GM23338 (cell line): Measurements from ENCODE around the gene FOLR1. TPM values are rescaled to one million over a fixed set of nuclear protein-coding genes. Genes with fewer than 3 reads are reported as not detected.
"Not testable (repeated sequence)": the region's sequence is repeated elsewhere in the genome, so short reads cannot be mapped to it uniquely, and the experiment has no call there.

Experiments used
- ATAC-seq: fragments of 200-7000 bp; cut with Tn5 transposase; 3 replicates; pipeline ENCODE4 v1.9.1; 2020
- DNase-seq: peaks from one replicate; pipeline ENCODE4 v3.0.0-alpha.2; 2015; ENCODE audit warnings: low spot score
- H2AFZ ChIP-seq: fragments of 200-600 bp; sonication (generic); 2 replicates; pipeline ENCODE4 v1.8.0; 2016; ENCODE audit warnings: antibody characterized with exemption, mild to moderate bottlenecking, moderate library complexity
- H3F3A ChIP-seq: fragments of 200-600 bp; sonication (generic); replicated peaks from 2 replicates; pipeline ENCODE4 v1.8.0; 2017; ENCODE audit warnings: antibody characterized with exemption, mixed run types, low read depth
- H3K27ac ChIP-seq: fragments of 200-600 bp; sonication (generic); 2 replicates; pipeline ENCODE4 v1.6.1; 2016; ENCODE audit warnings: low read depth
- H3K27me3 ChIP-seq: fragments of 200-600 bp; sonication (generic); 2 replicates; pipeline ENCODE4 v1.8.0; 2016; ENCODE audit warnings: mild to moderate bottlenecking, mixed run types, moderate library complexity; ENCODE audit not compliant: insufficient read depth
- H3K36me3 ChIP-seq: fragments of 200-600 bp; sonication (generic); 2 replicates; pipeline ENCODE4 v1.8.0; 2016; ENCODE audit warnings: mild to moderate bottlenecking; ENCODE audit not compliant: insufficient read depth
- H3K4me1 ChIP-seq: fragments of 200-600 bp; sonication (generic); 2 replicates; pipeline ENCODE4 v1.8.0; 2016; ENCODE audit warnings: mild to moderate bottlenecking, moderate library complexity; ENCODE audit not compliant: insufficient read depth
- H3K4me2 ChIP-seq: fragments of 200-600 bp; sonication (generic); 2 replicates; pipeline ENCODE4 v1.7.1; 2017; ENCODE audit warnings: mixed run types
- H3K4me3 ChIP-seq: fragments of 200-600 bp; sonication (generic); 2 replicates; pipeline ENCODE4 v1.6.1; 2016; ENCODE audit warnings: mixed run types
- H3K79me2 ChIP-seq: fragments of 200-600 bp; sonication (generic); replicated peaks from 2 replicates; pipeline ENCODE4 v1.8.0; 2017; ENCODE audit warnings: mild to moderate bottlenecking; ENCODE audit not compliant: insufficient read depth
- H3K9me2 ChIP-seq: fragments of 200-600 bp; sonication (generic); 2 replicates; pipeline ENCODE4 v1.8.0; 2017; ENCODE audit not compliant: insufficient read depth
- H4K20me1 ChIP-seq: fragments of 200-600 bp; sonication (generic); replicated peaks from 2 replicates; pipeline ENCODE4 v1.8.0; 2017; ENCODE audit warnings: mild to moderate bottlenecking; ENCODE audit not compliant: insufficient read depth
- H3K27ac Mint-ChIP-seq: 2 replicates; pipeline ENCODE4 v1.8.0; 2020; ENCODE audit warnings: inconsistent platforms, mild to moderate bottlenecking, moderate library complexity, mixed read lengths
- H3K27me3 Mint-ChIP-seq: 3 replicates; pipeline ENCODE4 v1.8.0; 2022; ENCODE audit warnings: low read depth, mild to moderate bottlenecking, moderate library complexity, mixed read lengths, inconsistent platforms; ENCODE audit not compliant: insufficient read depth, poor library complexity
- H3K36me3 Mint-ChIP-seq: 3 replicates; pipeline ENCODE4 v1.8.0; 2021; ENCODE audit warnings: low read depth, mild to moderate bottlenecking, inconsistent platforms, moderate library complexity, mixed read lengths
- H3K4me1 Mint-ChIP-seq: 3 replicates; pipeline ENCODE4 v1.8.0; 2020; ENCODE audit warnings: mild to moderate bottlenecking, inconsistent platforms, mixed read lengths
- H3K4me3 Mint-ChIP-seq: 3 replicates; pipeline ENCODE4 v1.8.0; 2021; ENCODE audit warnings: moderate library complexity, mild to moderate bottlenecking, inconsistent platforms, mixed read lengths
- H3K9me3 Mint-ChIP-seq: 3 replicates; pipeline ENCODE4 v1.8.0; 2020; ENCODE audit warnings: moderate library complexity, mild to moderate bottlenecking, inconsistent platforms, mixed read lengths
- CTCF ChIP-seq, 2 experiments: fragments of 200-600 bp in 1 of 2; sonication (generic) in 1 of 2; conservative IDR thresholded peaks; 2 replicates each; pipeline versions ENCODE4 v1.5.1 to v1.6.1; 2016 to 2017; ENCODE audit warnings: antibody characterized with exemption in 2 of 2, low read depth in 2 of 2, mild to moderate bottlenecking in 2 of 2, moderate library complexity in 1 of 2
- POLR2AphosphoS5 ChIP-seq: IDR thresholded peaks from 2 replicates; pipeline ENCODE4 v1.6.1; 2016; ENCODE audit warnings: antibody characterized with exemption, low read depth
- STAT1 ChIP-seq: IDR thresholded peaks from one replicate; pipeline ENCODE4 v1.6.1; 2016; ENCODE audit warnings: antibody characterized with exemption; ENCODE audit not compliant: unreplicated experiment
- ZNF114 ChIP-seq: fragments of 250-450 bp; sonication (Bioruptor Pico); IDR thresholded peaks from 2 replicates; pipeline ENCODE4 v1.5.0; 2020; ENCODE audit warnings: mild to moderate bottlenecking, moderate library complexity
- ZNF331 ChIP-seq: fragments of 250-450 bp; sonication (Bioruptor Pico); IDR thresholded peaks from 2 replicates; pipeline ENCODE4 v1.5.0; 2020; ENCODE audit warnings: low read depth, mild to moderate bottlenecking, moderate library complexity
- ZNF462 ChIP-seq: fragments of 250-450 bp; sonication (Bioruptor Pico); IDR thresholded peaks from 2 replicates; pipeline ENCODE4 v1.5.0; 2020; ENCODE audit warnings: mild to moderate bottlenecking, moderate library complexity
- polyA plus RNA-seq: library from polyadenylated mRNA; unstranded; fragments of >200 nt; fragmentation: Nextera tagmentation; extraction: Ambion mirVana; gene quantifications from 2 replicates; pipeline ENCODE4 v1.2.1, GENCODE V29; 2016
- total RNA-seq: library from RNA; depleted of rRNA; stranded (reverse); fragments of >200 nt; shearing (Covaris generic); gene quantifications from 2 replicates; pipeline ENCODE4 v1.2.3, GENCODE V29; 2014

FOLR1 gene
- total and polyA plus RNA-seq, 2 experiments from 2014 or later = 0.42 TPM; not detected in 1

DNA sequence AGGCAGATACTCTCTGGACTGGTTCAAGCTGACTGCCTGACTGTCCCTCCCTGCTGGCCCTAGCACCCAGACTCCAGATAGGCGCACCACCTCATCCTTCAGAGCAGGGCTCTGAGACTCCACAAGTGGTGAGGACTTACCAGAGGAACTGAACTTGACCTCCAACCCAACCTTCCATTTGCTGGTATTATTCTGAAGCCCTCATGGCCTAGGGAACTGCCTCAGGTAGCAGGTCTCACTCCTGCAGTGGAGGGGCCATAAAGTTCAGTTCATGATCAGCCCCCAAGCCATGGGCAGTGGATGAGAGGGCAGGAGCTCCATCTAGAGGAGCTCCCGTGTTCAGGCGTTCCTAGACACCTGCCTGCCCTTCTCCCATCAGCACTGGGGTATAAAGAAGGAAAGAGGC is 10.4 kb upstream of the FOLR1 start:
- not testable (repeated sequence) for H3K4me2 ChIP-seq, H3F3A ChIP-seq, H3K4me3 ChIP-seq, H3K27me3 ChIP-seq, H3K36me3 Mint-ChIP-seq, H3K27ac ChIP-seq, H3K9me3 Mint-ChIP-seq, H3K27me3 Mint-ChIP-seq, H3K36me3 ChIP-seq, H3K4me1 Mint-ChIP-seq, H3K79me2 ChIP-seq, H3K4me3 Mint-ChIP-seq, H3K4me1 ChIP-seq, H4K20me1 ChIP-seq, H3K9me2 ChIP-seq, H2AFZ ChIP-seq, H3K27ac Mint-ChIP-seq
- peak; percentile 50 to 70 for TF ChIP-seq CTCF (conservative IDR thresholded peaks at IDR 0.05; ENCODE audit: low read depth in 2 of 2)
- peak; percentile 84 for ATAC-seq
- peak; percentile 32 for DNase-seq

DNA sequence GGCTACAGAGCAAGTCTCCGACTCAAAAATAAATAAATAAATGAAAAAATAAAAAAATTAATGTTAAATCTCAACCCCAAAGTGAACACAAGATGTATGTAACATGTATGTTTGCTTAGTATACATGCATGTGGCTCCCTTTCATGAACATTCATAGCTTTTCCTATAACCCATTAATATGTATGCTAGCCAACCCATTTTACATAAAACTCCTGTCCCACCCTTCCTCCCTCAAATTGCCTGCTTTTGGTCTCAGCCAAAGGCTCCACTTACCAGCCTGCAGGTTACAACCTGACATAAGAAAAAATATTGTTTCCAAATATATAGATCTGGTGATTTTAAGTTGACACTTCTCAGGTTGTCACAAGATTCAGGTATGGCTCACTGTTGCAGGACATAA is 3.7 kb upstream of the FOLR1 start:
- Histone ChIP-seq H3K79me2 (no peaks in the 10 kb centered on the region), H3K9me2 (no peaks in the 10 kb centered on the region), H3K4me2 (no peak overlapping the region), H4K20me1 (no peaks in the 10 kb centered on the region), H3K36me3 (no peaks in the 10 kb centered on the region), H3K27me3 (no peaks in the 10 kb centered on the region), H3K4me3 (no peak overlapping the region), H2AFZ (no peak overlapping the region), H3K27ac (no peak overlapping the region), H3K4me1 (peaks cover 6% of the 10 kb centered on the region; the same call in 1 of the 2 replicates), H3F3A (no peaks in the 10 kb centered on the region)
- Mint-ChIP-seq H3K4me3 (no peak overlapping the region), H3K9me3 (no peaks in the 10 kb centered on the region), H3K4me1 (peaks cover 13% of the 10 kb centered on the region), H3K27me3 (peaks cover 8% of the 10 kb centered on the region), H3K27ac (no peak overlapping the region), H3K36me3 (no peaks in the 10 kb centered on the region)
- DNase-seq (no peak), ATAC-seq (no peak)
- no peak for TF ChIP-seq STAT1
- no peak for TF ChIP-seq ZNF114 (CRISPR knock-in tag)
- no peak for TF ChIP-seq POLR2AphosphoS5
- no peak for TF ChIP-seq ZNF462 (CRISPR knock-in tag)
- TF ChIP-seq ZNF331 (CRISPR knock-in tag) = no peak
